GM21786 (cell line): ENCODE results near the gene GANAB.
"Not testable (repeated sequence)": the region's sequence is repeated elsewhere in the genome, so short reads cannot be mapped to it uniquely, and the experiment has no call there.

Source experiments
- ATAC-seq: cut with Tn5 transposase; IDR thresholded peaks from one replicate; pipeline ENCODE4 v1.9.1; 2021; ENCODE audit not compliant: unreplicated experiment

Gene GANAB

DNA sequence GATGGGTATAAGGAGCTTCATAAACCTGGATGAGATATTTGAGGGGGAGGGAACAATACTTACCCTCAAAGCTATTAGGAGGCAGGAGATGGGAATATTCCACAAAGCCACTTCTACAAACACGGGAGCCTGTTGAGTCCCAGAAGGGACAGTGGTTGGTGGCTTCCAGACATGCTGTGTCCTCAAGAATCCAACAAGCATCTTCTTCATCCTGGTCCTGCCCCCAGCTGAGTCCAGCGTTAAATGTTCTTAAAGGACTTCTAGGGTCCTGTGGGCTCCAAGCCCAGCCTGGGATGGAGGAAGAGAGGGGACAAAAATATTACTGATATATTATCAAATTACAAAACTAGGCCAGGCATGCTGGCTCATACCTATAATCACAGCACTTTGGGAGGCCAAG is 21.0 kb upstream of the GANAB start:
- no peak for ATAC-seq

- no peak for ATAC-seq
Observed at GRCh38 chr11:62666259-62666926, 20.0 kb upstream of the GANAB start.

GRCh38 chr11:62665599-62666258 is 19.3 kb upstream of the GANAB start:
- peak; percentile 16 for ATAC-seq

DNA sequence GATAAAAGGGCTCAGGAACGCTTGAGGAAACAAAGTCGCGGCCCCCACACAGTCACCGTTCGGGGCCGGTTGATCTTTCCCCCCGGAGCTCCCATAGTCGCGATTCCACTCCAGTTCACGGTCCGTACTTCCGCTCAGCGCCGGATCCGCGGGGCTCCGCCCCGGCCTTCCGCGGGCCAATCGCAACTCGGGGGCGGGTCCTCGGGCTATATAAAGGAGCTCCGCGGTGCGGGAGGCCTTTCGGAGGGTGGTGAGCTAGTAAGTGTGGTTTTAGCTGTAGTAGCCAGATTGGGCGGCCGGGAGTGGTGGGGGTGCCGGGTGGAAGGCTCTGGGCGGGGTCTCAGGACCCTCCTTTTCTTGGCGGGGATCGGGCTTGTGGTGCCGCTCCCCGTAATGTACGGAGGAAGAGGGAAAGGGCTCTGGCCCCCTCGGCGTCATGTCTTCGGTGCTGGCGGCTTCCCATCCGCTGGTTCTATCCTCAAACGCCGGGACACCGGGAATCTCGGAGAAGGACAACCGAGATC is 18.7 kb upstream of the GANAB start, which contains the start of the genes C11orf98 and CSKMT:
Gene C11orf98, minus strand, starts transcription at position 136 of the 524 bp plus-strand sequence. Its CDS starts 41 bp downstream, at position 95.
Gene CSKMT, plus strand, starts transcription at position 238 of the 524 bp plus-strand sequence. CDS start 568 bp downstream, outside the sequence.
- peak; percentile 71 for ATAC-seq

DNA sequence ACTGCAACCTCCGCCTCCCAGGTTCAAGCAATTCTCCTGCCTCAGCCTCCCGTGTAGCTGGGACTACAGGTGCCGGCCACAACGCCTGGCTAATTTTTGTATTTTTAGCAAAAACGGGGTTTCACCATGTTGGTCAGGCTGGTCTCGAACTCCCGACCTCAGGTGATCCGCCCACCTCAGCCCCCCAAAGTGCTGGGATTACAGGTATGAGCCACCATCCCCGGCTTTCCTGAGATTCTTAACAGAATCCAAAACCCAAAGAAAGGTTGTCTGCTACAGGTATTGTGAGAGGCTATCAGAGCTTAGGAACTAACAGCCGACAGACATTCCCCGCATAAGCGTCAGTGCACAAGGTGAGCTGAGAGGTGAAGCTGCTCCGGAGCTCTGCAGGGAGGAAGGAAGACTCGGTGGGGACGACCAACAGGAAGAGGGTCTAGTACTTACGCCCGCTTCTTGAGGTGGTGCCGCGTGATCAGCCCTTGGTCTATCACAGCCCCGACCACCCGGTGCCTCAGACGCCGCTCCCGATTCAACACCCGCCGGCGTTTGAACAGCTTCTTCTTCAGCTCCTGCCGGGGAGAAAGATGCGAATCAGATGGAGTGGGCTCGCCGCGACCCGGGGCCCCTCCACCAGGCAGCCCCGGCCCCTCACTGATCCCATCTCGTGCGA is 18.1 kb upstream of the GANAB start:
- peak; percentile 25 for ATAC-seq

DNA sequence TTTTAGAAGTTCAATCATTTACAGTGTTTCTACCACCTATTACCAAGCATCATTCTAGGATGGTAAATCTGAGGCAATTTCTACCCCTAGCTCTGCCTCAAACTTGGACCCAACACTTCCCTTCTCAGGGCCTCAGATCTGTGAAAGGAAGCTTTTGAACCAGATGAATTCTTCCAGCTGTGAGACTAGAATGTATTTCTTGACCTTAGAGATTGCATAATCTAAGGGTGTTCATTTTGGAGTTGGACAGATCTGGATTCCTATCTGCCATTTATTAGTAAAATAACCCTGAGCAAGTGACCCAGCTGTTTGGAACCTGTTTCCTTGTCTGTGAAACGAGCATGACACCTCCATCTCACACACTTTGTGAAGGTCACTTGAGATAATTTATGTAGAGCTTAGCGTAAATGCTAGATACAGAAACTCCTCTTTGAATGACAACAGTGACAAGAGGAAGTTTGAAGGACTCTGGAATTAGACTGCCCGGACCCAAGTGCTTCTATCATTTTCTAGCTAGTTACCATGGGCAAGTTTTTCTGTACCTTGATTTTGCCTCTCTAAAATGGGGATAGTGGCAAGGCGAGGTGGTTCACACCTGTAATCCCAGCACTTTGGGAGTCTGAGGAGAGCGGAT is 10.5 kb upstream of the GANAB start:
- ATAC-seq: no peak

DNA sequence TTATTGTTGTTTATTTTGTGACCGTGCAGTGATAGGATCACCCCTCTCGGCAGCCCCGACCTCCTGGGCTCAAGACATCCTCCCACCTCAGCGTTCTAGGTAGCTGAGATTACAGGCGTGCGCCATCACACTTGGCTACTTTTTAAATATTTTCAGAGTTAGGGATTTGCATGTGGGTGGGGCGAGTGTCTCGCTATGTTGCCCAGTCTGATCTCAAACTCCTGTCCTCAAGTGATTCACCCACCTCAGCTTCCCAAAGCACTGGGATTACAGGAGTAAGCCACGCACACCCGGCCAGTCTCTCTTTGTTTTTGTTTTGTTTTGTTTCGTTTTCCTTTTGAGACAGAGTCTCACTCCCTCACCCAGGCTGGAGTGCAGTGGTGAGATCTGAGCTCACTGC is 7.9 kb upstream of the GANAB start:
- ATAC-seq: no peak

DNA sequence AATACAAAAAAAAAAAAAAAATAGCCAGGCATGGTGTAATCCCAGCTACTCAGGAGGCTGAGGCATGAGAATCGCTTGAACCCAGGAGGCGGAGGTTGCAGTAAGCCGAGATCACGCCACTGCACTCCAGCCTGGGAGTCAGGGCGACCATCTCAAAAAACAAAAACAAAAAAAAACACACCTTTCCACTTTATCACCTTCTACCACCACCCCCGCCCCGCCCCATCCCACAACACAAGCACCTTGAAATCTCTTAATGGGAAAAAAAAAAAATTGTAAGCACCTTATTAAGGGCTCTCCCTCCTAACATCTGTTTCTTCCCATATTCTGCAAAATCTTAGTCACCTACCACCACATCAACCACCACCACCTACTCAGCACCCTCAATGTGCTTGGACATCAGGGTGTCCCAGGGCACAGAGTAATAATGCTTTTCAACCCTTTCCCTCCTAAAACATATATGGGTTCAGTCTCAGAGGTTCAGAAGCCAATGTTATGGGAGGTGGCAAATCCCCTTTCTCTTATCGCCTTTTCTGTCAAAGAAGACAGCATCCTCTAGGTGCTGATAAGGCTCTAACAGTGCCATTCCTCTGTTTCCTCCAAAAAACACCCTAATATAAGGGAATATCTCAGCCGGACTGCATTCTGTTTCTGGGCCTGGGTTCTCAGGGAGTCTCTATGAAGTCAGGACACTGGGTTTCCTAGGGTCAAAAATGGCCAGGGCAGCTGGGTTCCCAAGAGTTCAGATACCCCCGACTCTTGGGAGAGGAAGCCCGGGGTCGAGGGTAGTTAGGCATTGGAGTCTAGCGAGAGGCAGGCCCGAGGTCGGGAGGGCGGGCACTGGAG is 6.0 kb upstream of the GANAB start:
- ATAC-seq: peak; percentile 25

- ATAC-seq: not testable (repeated sequence)
Observed at GRCh38 chr11:62650283-62650682, 3.9 kb upstream of the GANAB start.

DNA sequence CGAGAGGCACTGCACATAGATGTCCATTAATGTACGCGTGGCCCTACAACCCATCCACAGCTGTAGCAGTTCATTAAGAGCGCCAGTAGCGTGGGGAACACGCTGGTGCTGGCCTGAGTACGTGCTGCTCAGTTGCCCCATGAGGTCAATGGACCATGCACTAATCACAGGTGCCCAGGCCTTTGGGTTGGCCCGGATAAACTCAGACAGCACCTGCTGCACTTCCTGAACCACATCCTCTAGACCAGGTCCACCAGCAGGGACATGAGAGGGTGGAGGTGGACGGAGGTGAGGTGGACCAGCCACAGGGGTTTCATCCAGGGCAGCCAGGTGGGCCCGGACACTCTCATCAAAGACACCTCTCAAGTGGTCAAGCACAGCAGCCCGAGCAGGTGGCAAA is 3.1 kb upstream of the GANAB start:
- no peak for ATAC-seq

GRCh38 chr11:62648967-62649364 is 2.6 kb upstream of the GANAB start:
- ATAC-seq: no peak

- no peak for ATAC-seq
Observed at GRCh38 chr11:62648185-62648966, 2.0 kb upstream of the GANAB start.

GRCh38 chr11:62647609-62648005 is 1.2 kb upstream of the GANAB start:
- ATAC-seq: no peak

- ATAC-seq: no peak
Observed at GRCh38 chr11:62646825-62647608, 604 bp upstream of the GANAB start.

DNA sequence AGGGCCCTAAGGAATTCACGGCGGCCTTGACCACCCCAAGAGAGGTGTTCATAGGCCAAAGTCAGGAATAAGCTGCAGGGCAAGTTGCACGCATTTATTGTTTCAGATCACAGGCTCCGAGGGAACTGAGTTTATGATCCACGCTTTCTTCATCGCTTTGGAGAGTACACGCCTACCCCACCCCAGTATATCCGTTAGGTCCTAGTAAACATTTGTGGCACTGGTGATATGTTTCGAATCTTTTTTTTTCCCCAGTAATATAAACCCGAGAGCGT is 805 bp downstream of the GANAB start:
- no peak for ATAC-seq

DNA sequence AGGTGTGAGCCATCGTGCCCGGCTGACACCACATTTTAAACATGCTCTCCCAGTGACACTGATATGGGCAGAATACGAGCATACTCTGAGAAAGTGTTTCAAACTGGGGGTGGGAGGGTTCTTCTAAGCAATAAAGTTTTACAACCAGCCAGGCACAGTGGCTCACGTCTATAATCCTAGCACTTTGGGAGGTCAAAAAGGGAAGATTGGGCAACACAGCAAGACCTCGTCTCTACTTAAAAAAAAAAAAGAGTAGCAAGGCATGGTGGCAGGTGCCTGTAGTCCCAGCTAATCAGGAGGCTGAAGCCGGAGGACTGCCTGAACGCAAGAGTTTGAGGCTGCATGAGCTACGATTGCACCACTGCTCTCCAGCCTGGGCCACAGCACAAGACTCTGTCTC is 2.2 kb downstream of the GANAB start:
- no peak for ATAC-seq

- no peak for ATAC-seq
Observed at GRCh38 chr11:62632492-62632891, 13.9 kb downstream of the GANAB start.

GRCh38 chr11:62627713-62628112 is 18.7 kb downstream of the GANAB start:
- no peak for ATAC-seq

GRCh38 chr11:62622476-62623089 is 23.8 kb downstream of the GANAB start:
- ATAC-seq: no peak
